SK-N-SH (cell line): Measurements from ENCODE around the gene SEC16A. TPM values are rescaled to one million over a fixed set of nuclear protein-coding genes. Genes with fewer than 3 reads are reported as not detected.

Experiments
- CTCF ChIA-PET: fragments of 300-600, 350-600 bp; formaldehyde crosslinking; extraction: SDS; loops from one replicate; lab custom pipeline; 2021; lab: Yijun Ruan, JAX
- POLR2A ChIA-PET: fragments of 350-600 bp; sonication (Branson Sonifier 250); formaldehyde crosslinking; extraction: SDS; loops from one replicate; lab custom pipeline; 2020; ENCODE audit warnings: antibody characterized with exemption, inconsistent platforms; lab: Yijun Ruan, JAX
- DNase-seq: peaks from one replicate; pipeline ENCODE4 v3.0.0; 2012
- H2AFZ ChIP-seq: fragments of 200-600 bp; sonication (generic); 2 replicates; pipeline ENCODE4 v1.8.1; 2016; ENCODE audit warnings: antibody characterized with exemption, mild to moderate bottlenecking, low read depth
- H3F3A ChIP-seq: fragments of 200-600 bp; sonication (generic); replicated peaks from 2 replicates; pipeline ENCODE3; 2016; ENCODE audit warnings: antibody characterized with exemption, mild to moderate bottlenecking; ENCODE audit not compliant: insufficient read depth
- H3K27ac ChIP-seq, 2 experiments: fragments of 200-500 bp in 1 of 2; fragments of 200-600 bp in 1 of 2; sonication (Bioruptor generic) in 1 of 2; sonication (generic), shearing (Covaris generic) in 1 of 2; 2 replicates each; pipeline versions ENCODE4 v1.5.1 to v1.6.1; 2014 to 2016; ENCODE audit warnings: low read depth in 2 of 2, inconsistent platforms in 1 of 2, low read length in 1 of 2, mild to moderate bottlenecking in 1 of 2, mixed read lengths in 1 of 2
- H3K27me3 ChIP-seq: fragments of 200-600 bp; sonication (generic), shearing (Covaris generic); 2 replicates; pipeline ENCODE4 v1.6.1; 2016; ENCODE audit warnings: mixed run types; ENCODE audit not compliant: insufficient read depth
- H3K36me3 ChIP-seq, 2 experiments: fragments of 200-500 bp in 1 of 2; fragments of 200-600 bp in 1 of 2; sonication (Bioruptor generic) in 1 of 2; sonication (generic) in 1 of 2; replicated peaks in 1 of 2; 2 replicates each; pipeline versions ENCODE3 to v1.5.1; 2014 to 2016; ENCODE audit warnings: low read length in 1 of 2, mild to moderate bottlenecking in 1 of 2; ENCODE audit not compliant: insufficient read depth in 2 of 2, control insufficient read depth in 1 of 2
- H3K4me1 ChIP-seq, 2 experiments: fragments of 200-500 bp in 1 of 2; fragments of 200-600 bp in 1 of 2; sonication (Bioruptor generic) in 1 of 2; sonication (generic), shearing (Covaris generic) in 1 of 2; 2 replicates each; pipeline versions ENCODE4 v1.5.1 to v1.6.1; 2014 to 2016; ENCODE audit warnings: low read depth in 1 of 2, low read length in 1 of 2, mixed run types in 1 of 2; ENCODE audit not compliant: insufficient read depth in 2 of 2, control insufficient read depth in 1 of 2
- H3K4me2 ChIP-seq: fragments of 200-600 bp; sonication (generic), shearing (Covaris generic); 2 replicates; pipeline ENCODE4 v1.6.1; 2017; ENCODE audit warnings: mixed run types
- H3K4me3 ChIP-seq, 2 experiments: fragments of 200-500 bp in 1 of 2; fragments of 200-600 bp in 1 of 2; sonication (Bioruptor generic) in 1 of 2; sonication (generic), shearing (Covaris generic) in 1 of 2; 2 replicates each; pipeline versions ENCODE4 v1.5.1 to v1.8.1; 2014 to 2016; ENCODE audit warnings: low read depth in 2 of 2, inconsistent platforms in 1 of 2, low read length in 1 of 2, mild to moderate bottlenecking in 1 of 2, mixed read lengths in 1 of 2, moderate library complexity in 1 of 2
- H3K79me2 ChIP-seq: fragments of 200-600 bp; sonication (generic); 2 replicates; pipeline ENCODE4 v1.8.1; 2017; ENCODE audit warnings: mild to moderate bottlenecking; ENCODE audit not compliant: insufficient read depth
- H3K9ac ChIP-seq: fragments of 200-600 bp; sonication (generic); 2 replicates; pipeline ENCODE4 v1.6.1; 2017; ENCODE audit warnings: mixed run types
- H3K9me2 ChIP-seq: fragments of 200-600 bp; sonication (generic); 2 replicates; pipeline ENCODE4 v1.6.1; 2017; ENCODE audit warnings: mixed run types
- H3K9me3 ChIP-seq: fragments of 200-600 bp; sonication (generic); 2 replicates; pipeline ENCODE4 v1.6.1; 2017; ENCODE audit warnings: mixed run types, mild to moderate bottlenecking, moderate library complexity
- H4K20me1 ChIP-seq: fragments of 200-600 bp; sonication (generic); 2 replicates; pipeline ENCODE4 v1.6.1; 2017; ENCODE audit warnings: mild to moderate bottlenecking, mixed run types; ENCODE audit not compliant: insufficient read depth
- FOXJ3 ChIP-seq: sonication (generic); formaldehyde crosslinking; IDR thresholded peaks from 2 replicates; pipeline ENCODE4 v1.5.1; 2020; ENCODE audit warnings: mild to moderate bottlenecking, missing genetic modification reagents
- MXI1 ChIP-seq: IDR thresholded peaks from 2 replicates; pipeline ENCODE4 v1.6.1; 2012; ENCODE audit warnings: mild to moderate bottlenecking, low read depth, low read length, improper control_type of control experiment
- NFIC ChIP-seq: IDR thresholded peaks from 2 replicates; pipeline ENCODE4 v1.4.0; 2012; ENCODE audit warnings: borderline replicate concordance
- RAD21 ChIP-seq: IDR thresholded peaks from 2 replicates; pipeline ENCODE4 v1.6.1; 2012; ENCODE audit warnings: mild to moderate bottlenecking, low read length
- REST ChIP-seq: IDR thresholded peaks from 2 replicates; pipeline ENCODE4 v1.6.1; 2012; ENCODE audit warnings: mild to moderate bottlenecking, low read depth, low read length, moderate library complexity
- SIN3A ChIP-seq: IDR thresholded peaks from 2 replicates; pipeline ENCODE4 v1.6.1; 2012; ENCODE audit warnings: low read depth, mild to moderate bottlenecking, low read length, moderate library complexity, borderline replicate concordance
- SMC3 ChIP-seq: IDR thresholded peaks from 2 replicates; pipeline ENCODE4 v1.6.1; 2012; ENCODE audit warnings: low read depth, low read length, improper control_type of control experiment
- TAF1 ChIP-seq: IDR thresholded peaks from 2 replicates; pipeline ENCODE4 v1.6.1; 2012; ENCODE audit warnings: low read depth, mild to moderate bottlenecking, low read length, moderate library complexity, borderline replicate concordance
- USF1 ChIP-seq: IDR thresholded peaks from 2 replicates; pipeline ENCODE4 v1.4.0; 2012; ENCODE audit warnings: low read depth, borderline replicate concordance
- WGBS: methylation state at CpG from one replicate; pipeline ENCODE4 v1.1.6; 2017; ENCODE audit warnings: low lambda C conversion rate; 5-methylcytosine and 5-hydroxymethylcytosine counted together
- polyA plus RNA-seq, 3 experiments: library from polyadenylated mRNA; depleted of rRNA; stranded (reverse); fragments of >200 nt; gene quantifications; 2 replicates each; pipeline ENCODE4 v1.2.3, GENCODE V29; 2012

SEC16A gene
- polyA plus RNA-seq, 1 of the 3 experiments (the other 2 are of a cell fraction), result 25.9 TPM

- H3K4me2 ChIP-seq, result no peak overlapping the region
- no peaks in the 10 kb centered on the region for H3K27me3 ChIP-seq
- no peaks in the 10 kb centered on the region for H3K79me2 ChIP-seq
- H3K9me3 ChIP-seq, result no peaks in the 10 kb centered on the region
- TF ChIP-seq TAF1 (no peak), RAD21 (no peak), SMC3 (no peak), REST (no peak), NFIC (no peak), SIN3A (no peak), FOXJ3 (CRISPR knock-in tag) (no peak)
- no peaks in the 10 kb centered on the region for H3K9me2 ChIP-seq
- no peak overlapping the region for H3K27ac ChIP-seq
- H2AFZ ChIP-seq, result no peak overlapping the region
- H3F3A ChIP-seq, result peaks cover 6% of the 10 kb centered on the region
- POLR2A ChIA-PET, result no interaction called here
- 85% methylated on average over 22 of the region's 29 CpGs for WGBS
- DNase-seq, result peak; percentile 75
- H3K4me1 ChIP-seq, result peaks cover 0 to 9% of the 10 kb centered on the region in 2 experiments; a peak in 1 of 4 replicates
- H3K9ac ChIP-seq, result no peak overlapping the region
- H3K36me3 ChIP-seq, result peaks cover 0 to 35% of the 10 kb centered on the region in 2 experiments
- no peaks in the 10 kb centered on the region for H4K20me1 ChIP-seq
- no peak overlapping the region for H3K4me3 ChIP-seq
- CTCF ChIA-PET, result interaction anchor here (0.7 to 7.0 kb wide), 4 partner anchors 7 to 137 kb away, joined by 3 to 54 read pairs (median 4); no protein-coding TSS in a partner anchor
Measured at GRCh38 chr9:136494531-136495215, 11.8 kb upstream of the SEC16A start.

DNA sequence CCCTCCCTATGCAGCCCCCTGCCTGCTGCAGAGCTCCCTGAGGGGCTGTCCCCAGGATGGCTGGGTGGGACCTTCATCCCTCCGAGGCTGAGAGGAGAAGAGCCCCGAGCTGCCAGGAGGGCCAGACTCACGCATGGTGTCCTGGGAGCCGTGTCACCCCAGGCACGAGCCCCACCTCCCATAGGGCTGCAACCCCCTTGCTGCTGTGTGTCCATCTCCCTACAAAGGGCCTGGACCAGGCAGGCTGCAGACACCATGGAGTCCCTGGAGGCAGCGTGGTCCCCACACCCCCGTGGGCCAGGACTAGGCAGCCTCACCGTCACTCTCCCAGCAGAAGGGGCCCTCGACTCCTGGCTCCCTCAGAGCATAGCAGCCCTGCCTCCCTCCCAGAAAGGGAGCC is 11.2 kb upstream of the SEC16A start:
- Histone ChIP-seq H3K27ac (no peak overlapping the region), H3K79me2 (no peaks in the 10 kb centered on the region), H3K4me2 (no peak overlapping the region), H3K4me1 (peaks cover 0 to 9% of the 10 kb centered on the region in 2 experiments; a peak in 1 of 4 replicates), H3K36me3 (peaks cover 0 to 28% of the 10 kb centered on the region in 2 experiments), H3K4me3 (no peak overlapping the region), H2AFZ (no peak overlapping the region), H3K9ac (no peak overlapping the region), H4K20me1 (no peaks in the 10 kb centered on the region), H3K27me3 (no peaks in the 10 kb centered on the region), H3F3A (peaks cover 6% of the 10 kb centered on the region), H3K9me2 (no peaks in the 10 kb centered on the region), H3K9me3 (no peaks in the 10 kb centered on the region)
- TF ChIP-seq USF1 (no peak), MXI1 (no peak)
- ChIA-PET CTCF (interaction anchor here (0.9 to 1.2 kb wide), 3 partner anchors 131 to 178 kb away, joined by 4 read pairs; no protein-coding TSS in a partner anchor), POLR2A (no interaction called here)
- 83% methylated on average over 1 of the region's 9 CpGs for WGBS
- no peak for DNase-seq
